ENCODE results near the gene HAO1.
A peak's percentile ranks its signal among the peaks of the same experiment; 100 is the strongest.

DNA sequence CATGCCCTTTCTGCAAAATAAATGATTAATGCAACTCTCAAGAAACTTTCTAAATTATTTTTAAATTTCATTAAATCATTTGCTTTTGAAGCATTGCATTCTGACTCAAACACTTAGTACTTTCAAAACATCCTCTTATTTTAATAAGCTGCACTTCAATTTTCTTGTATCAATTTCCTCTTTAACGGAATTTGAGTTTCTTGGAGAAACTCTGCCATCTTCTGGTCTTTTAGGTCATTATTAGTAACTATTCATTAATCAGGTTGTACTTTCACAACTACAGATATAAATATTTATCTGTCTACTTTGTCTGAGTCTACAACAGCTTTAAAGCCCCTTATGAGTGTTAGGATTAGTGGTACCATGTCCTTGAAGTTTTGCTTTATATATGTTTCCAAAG lies 49.1 kb upstream of the HAO1 start:
- TF ChIP-seq, protein P1, sequence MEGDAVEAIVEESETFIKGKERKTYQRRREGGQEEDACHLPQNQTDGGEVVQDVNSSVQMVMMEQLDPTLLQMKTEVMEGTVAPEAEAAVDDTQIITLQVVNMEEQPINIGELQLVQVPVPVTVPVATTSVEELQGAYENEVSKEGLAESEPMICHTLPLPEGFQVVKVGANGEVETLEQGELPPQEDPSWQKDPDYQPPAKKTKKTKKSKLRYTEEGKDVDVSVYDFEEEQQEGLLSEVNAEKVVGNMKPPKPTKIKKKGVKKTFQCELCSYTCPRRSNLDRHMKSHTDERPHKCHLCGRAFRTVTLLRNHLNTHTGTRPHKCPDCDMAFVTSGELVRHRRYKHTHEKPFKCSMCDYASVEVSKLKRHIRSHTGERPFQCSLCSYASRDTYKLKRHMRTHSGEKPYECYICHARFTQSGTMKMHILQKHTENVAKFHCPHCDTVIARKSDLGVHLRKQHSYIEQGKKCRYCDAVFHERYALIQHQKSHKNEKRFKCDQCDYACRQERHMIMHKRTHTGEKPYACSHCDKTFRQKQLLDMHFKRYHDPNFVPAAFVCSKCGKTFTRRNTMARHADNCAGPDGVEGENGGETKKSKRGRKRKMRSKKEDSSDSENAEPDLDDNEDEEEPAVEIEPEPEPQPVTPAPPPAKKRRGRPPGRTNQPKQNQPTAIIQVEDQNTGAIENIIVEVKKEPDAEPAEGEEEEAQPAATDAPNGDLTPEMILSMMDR (IDR thresholded peaks at IDR 0.05) = peak; percentile 30 to 49 (median 40)
- TF ChIP-seq POLR2A (IDR thresholded peaks at IDR 0.05) = no peak

Measured in right lobe of liver (tissue), 4 donors.